ENCODE results near the gene TMEM141. TPM values are rescaled to one million over a fixed set of nuclear protein-coding genes. Genes with fewer than 3 reads are reported as not detected.
"Not testable (repeated sequence)": the region's sequence is repeated elsewhere in the genome, so short reads cannot be mapped to it uniquely, and the experiment has no call there.

Gene TMEM141
- total RNA-seq, 1 donor from 2014 or later, result 19.9 TPM

DNA sequence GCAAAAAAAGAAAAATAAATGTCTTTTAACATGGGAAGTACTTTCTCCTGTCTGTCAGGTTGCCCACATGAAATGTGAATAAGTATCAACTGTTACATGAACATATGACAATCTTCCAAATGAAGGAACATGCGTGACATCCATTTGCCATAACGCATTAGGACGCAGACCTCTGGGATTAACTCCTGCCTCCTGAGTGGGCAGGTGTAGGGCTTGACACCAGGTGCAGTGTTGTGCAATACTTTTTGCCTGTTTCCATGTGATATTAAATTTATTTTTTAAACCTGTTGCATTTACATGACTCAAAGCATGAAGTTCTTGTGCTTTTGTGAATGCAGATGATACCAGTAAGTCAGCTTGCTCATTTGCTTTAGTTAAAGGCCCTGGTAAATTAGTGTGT lies 8.7 kb upstream of the TMEM141 start:
- Histone ChIP-seq H3K36me3 (no peaks in the 10 kb centered on the region), H3K4me1 (no peaks in the 10 kb centered on the region), H3K27me3 (peaks cover 54% of the 10 kb centered on the region), H3K9ac (no peak overlapping the region), H3F3A (ENCODE audit: low read depth) (no peaks in the 10 kb centered on the region), H2AFZ (replicated peaks) (no peak overlapping the region), H3K9me3 (ENCODE audit: low read depth) (no peaks in the 10 kb centered on the region), H3K27ac (no peak overlapping the region), H3K79me2 (ENCODE audit: low read depth) (no peaks in the 10 kb centered on the region), H4K20me1 (ENCODE audit: low read depth) (no peaks in the 10 kb centered on the region), H3K4me2 (no peak overlapping the region), H3K4me3 (no peak overlapping the region)
- no peak for TF ChIP-seq EZH2 (IDR thresholded peaks at IDR 0.05)
- TF ChIP-seq EZH2phosphoT487 (IDR thresholded peaks at IDR 0.05), result no peak
- TF ChIP-seq, protein P1, sequence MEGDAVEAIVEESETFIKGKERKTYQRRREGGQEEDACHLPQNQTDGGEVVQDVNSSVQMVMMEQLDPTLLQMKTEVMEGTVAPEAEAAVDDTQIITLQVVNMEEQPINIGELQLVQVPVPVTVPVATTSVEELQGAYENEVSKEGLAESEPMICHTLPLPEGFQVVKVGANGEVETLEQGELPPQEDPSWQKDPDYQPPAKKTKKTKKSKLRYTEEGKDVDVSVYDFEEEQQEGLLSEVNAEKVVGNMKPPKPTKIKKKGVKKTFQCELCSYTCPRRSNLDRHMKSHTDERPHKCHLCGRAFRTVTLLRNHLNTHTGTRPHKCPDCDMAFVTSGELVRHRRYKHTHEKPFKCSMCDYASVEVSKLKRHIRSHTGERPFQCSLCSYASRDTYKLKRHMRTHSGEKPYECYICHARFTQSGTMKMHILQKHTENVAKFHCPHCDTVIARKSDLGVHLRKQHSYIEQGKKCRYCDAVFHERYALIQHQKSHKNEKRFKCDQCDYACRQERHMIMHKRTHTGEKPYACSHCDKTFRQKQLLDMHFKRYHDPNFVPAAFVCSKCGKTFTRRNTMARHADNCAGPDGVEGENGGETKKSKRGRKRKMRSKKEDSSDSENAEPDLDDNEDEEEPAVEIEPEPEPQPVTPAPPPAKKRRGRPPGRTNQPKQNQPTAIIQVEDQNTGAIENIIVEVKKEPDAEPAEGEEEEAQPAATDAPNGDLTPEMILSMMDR (IDR thresholded peaks at IDR 0.05), result no peak
- no peak for DNase-seq (ENCODE audit: low spot score)
- H3K4me1 Mint-ChIP-seq, result peaks cover 15% of the 10 kb centered on the region
- peaks cover 12% of the 10 kb centered on the region for H3K9me3 Mint-ChIP-seq
- no peaks in the 10 kb centered on the region for H3K36me3 Mint-ChIP-seq
- H3K27me3 Mint-ChIP-seq (ENCODE audit: insufficient read depth, low read depth), result peaks cover 25% of the 10 kb centered on the region
- H3K4me3 Mint-ChIP-seq, result no peak overlapping the region
- H3K27ac Mint-ChIP-seq, result no peak overlapping the region

DNA sequence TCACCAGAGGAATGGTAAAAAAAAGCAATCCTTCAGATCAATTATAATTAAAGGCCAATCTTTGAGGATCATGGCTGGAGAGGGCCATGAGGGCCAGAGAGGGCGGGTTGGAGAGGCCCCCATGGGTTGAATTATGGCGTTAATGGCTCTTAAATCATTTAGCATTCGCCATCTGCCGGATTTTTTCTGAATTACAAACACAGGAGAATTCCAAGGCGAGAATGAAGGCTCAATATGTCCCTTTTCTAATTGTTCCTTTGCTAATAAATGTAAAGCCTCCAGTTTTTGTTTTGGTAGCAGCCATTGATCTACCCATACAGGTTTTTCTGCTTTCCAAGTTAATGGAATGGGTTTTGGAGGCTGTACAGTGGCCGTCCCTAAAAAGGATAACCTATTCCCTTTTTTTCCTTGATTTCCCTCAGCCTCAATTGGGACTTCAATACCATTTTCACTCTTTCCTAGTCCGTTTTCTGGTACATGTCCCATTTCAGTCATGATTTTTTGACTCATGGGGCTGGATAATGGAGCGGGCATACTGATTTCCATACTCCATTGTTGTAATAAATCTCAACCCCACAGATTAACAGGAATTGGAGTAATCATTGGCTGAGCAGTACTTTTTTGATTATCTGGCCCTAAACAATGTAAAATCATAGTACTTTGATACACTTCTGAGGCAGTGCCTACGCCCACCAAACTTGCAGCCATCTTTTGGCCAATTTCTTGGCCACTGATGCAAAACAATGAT lies 6.7 kb upstream of the TMEM141 start:
- no peak overlapping the region for H3K4me2 ChIP-seq
- H3K4me3 Mint-ChIP-seq, result peak overlapping the region; percentile 51
- DNase-seq (ENCODE audit: low spot score), result peak; percentile 46
- no peaks in the 10 kb centered on the region for H3K9me3 ChIP-seq (ENCODE audit: low read depth)
- peaks cover 40% of the 10 kb centered on the region for H3K27me3 ChIP-seq
- no peak overlapping the region for H3K27ac ChIP-seq
- H3K27ac Mint-ChIP-seq, result no peak overlapping the region
- H3K4me1 ChIP-seq, result peaks cover 7% of the 10 kb centered on the region
- H3K9me3 Mint-ChIP-seq, result peaks cover under 1% of the 10 kb centered on the region
- peaks cover 28% of the 10 kb centered on the region for H3K4me1 Mint-ChIP-seq
- H3K9ac ChIP-seq, result no peak overlapping the region
- H3K4me3 ChIP-seq, result no peak overlapping the region
- H3K36me3 Mint-ChIP-seq, result no peaks in the 10 kb centered on the region
- H3K36me3 ChIP-seq, result no peaks in the 10 kb centered on the region
- TF ChIP-seq, protein P1 (IDR thresholded peaks at IDR 0.05), result peak; percentile 49
- TF ChIP-seq EZH2 (IDR thresholded peaks at IDR 0.05), result no peak
- no peaks in the 10 kb centered on the region for H4K20me1 ChIP-seq (ENCODE audit: low read depth)
- H2AFZ ChIP-seq (replicated peaks), result no peak overlapping the region
- H3K79me2 ChIP-seq (ENCODE audit: low read depth), result no peaks in the 10 kb centered on the region
- peaks cover 9% of the 10 kb centered on the region for H3F3A ChIP-seq (ENCODE audit: low read depth)
- H3K27me3 Mint-ChIP-seq (ENCODE audit: insufficient read depth, low read depth), result peaks cover 15% of the 10 kb centered on the region

DNA sequence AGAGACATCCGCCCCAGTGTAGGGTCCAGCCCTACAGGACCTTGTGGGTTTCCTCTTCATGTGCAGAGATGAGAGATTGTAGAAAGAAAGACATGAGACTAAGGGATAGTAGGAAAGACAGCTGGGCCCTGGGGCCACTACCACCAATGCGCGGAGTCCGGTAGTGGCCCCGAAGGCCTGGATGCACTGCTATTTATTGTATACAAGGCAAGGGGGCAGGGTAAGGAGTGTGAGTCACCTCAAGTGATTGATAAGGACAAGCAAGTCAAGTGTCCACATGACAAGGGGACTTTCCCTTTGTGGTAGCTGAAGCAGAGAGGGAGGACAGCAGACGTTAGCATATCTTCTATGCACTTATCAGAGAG lies 6.2 kb upstream of the TMEM141 start:
- no peaks in the 10 kb centered on the region for H3K36me3 ChIP-seq
- H3K79me2 ChIP-seq (ENCODE audit: low read depth), result no peaks in the 10 kb centered on the region
- no peak for DNase-seq (ENCODE audit: low spot score)
- H3K4me1 Mint-ChIP-seq, result peaks cover 28% of the 10 kb centered on the region
- no peaks in the 10 kb centered on the region for H3K9me3 Mint-ChIP-seq
- no peak overlapping the region for H3K27ac Mint-ChIP-seq
- no peak overlapping the region for H3K4me3 ChIP-seq
- H3K9ac ChIP-seq, result no peak overlapping the region
- no peaks in the 10 kb centered on the region for H3K9me3 ChIP-seq (ENCODE audit: low read depth)
- H3K4me2 ChIP-seq, result no peak overlapping the region
- no peaks in the 10 kb centered on the region for H3K36me3 Mint-ChIP-seq
- peaks cover 16% of the 10 kb centered on the region for H3K27me3 Mint-ChIP-seq (ENCODE audit: insufficient read depth, low read depth)
- H2AFZ ChIP-seq (replicated peaks), result no peak overlapping the region
- H3K27ac ChIP-seq, result no peak overlapping the region
- H3F3A ChIP-seq (ENCODE audit: low read depth), result peaks cover 14% of the 10 kb centered on the region
- H3K4me3 Mint-ChIP-seq, result peak overlapping the region; percentile 51
- no peaks in the 10 kb centered on the region for H4K20me1 ChIP-seq (ENCODE audit: low read depth)
- TF ChIP-seq, protein P1 (IDR thresholded peaks at IDR 0.05), result no peak
- TF ChIP-seq EZH2phosphoT487 (IDR thresholded peaks at IDR 0.05) (no peak), EZH2 (IDR thresholded peaks at IDR 0.05) (no peak)
- H3K4me1 ChIP-seq, result peaks cover 12% of the 10 kb centered on the region
- H3K27me3 ChIP-seq, result peaks cover 34% of the 10 kb centered on the region

DNA sequence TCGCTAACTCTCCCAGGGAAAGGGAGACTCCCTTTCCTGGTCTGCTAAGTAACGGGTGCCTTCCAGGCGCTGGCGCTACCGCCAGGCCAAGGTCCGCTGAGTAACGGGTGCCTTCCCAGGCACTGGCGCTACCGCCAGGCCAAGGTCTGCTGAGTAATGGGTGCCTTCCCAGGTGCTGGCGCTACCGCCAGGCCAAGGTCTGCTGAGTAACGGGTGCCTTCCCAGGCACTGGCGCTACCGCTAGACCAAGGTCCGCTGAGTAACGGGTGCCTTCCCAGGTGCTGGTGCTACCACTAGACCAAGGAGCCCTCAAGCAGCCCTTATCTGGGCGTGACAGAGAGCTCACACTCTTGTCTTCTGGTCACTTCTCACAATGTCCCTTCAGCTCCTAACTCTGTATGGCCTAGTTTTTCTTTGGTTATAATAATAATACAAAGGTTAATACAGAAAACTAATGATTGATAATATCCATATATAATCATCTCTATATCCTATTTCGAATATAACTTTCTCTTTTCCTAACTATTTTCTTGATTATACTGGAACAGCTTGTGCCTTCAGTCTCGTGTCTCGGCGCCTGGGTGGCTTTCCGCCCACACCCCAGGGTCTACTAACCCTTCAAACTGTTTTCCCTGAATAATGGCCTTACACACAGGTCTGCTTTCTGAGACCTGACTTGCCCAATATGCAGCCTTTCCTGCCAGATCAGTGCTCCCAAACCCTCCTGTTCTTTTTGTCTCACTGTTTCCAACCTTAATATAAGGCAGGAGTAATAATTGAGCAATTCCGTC lies 5.4 kb upstream of the TMEM141 start:
- not testable (repeated sequence) for H3K4me3 ChIP-seq; H3K9me3 ChIP-seq (ENCODE audit: low read depth); H2AFZ ChIP-seq (replicated peaks); H4K20me1 ChIP-seq (ENCODE audit: low read depth); H3K36me3 Mint-ChIP-seq; H3K79me2 ChIP-seq (ENCODE audit: low read depth); H3K27ac ChIP-seq; DNase-seq (ENCODE audit: low spot score); H3K27ac Mint-ChIP-seq; H3K4me2 ChIP-seq; H3K9ac ChIP-seq; H3K9me3 Mint-ChIP-seq; H3K4me3 Mint-ChIP-seq; H3K36me3 ChIP-seq
- H3K4me1 ChIP-seq, result peaks cover 18% of the 10 kb centered on the region
- Mint-ChIP-seq H3K27me3 (ENCODE audit: insufficient read depth, low read depth) (peaks cover 11% of the 10 kb centered on the region), H3K4me1 (peaks cover 33% of the 10 kb centered on the region)
- H3F3A ChIP-seq (ENCODE audit: low read depth), result peaks cover 20% of the 10 kb centered on the region
- H3K27me3 ChIP-seq, result peaks cover 32% of the 10 kb centered on the region
